AG04450 (cell line): ENCODE results near the gene TBXA2R. TPM values are rescaled to one million over a fixed set of nuclear protein-coding genes. Genes with fewer than 3 reads are reported as not detected.

Source experiments
- CTCF ChIA-PET: fragments of 300-600, 350-600 bp; formaldehyde crosslinking; extraction: SDS; loops from one replicate; lab custom pipeline; 2022; ENCODE audit warnings: antibody characterized with exemption, inconsistent platforms; lab: Charles Lee
- POLR2A ChIA-PET: fragments of 350-600 bp; formaldehyde crosslinking; extraction: SDS; loops from one replicate; lab custom pipeline; 2021; ENCODE audit warnings: antibody characterized with exemption, inconsistent platforms; lab: Yijun Ruan, JAX
- DNase-seq: peaks from one replicate; pipeline ENCODE4 v3.0.0-alpha.2; 2011; ENCODE audit warnings: low read depth, low spot score
- H3K27ac ChIP-seq: one replicate; pipeline ENCODE4 v1.5.1; 2012; ENCODE audit warnings: low read depth, low read length, control low read depth
- H3K27me3 ChIP-seq: one replicate; pipeline ENCODE4 v1.6.0; 2012; ENCODE audit warnings: low read length; ENCODE audit not compliant: control insufficient read depth, insufficient read depth
- H3K4me3 ChIP-seq: 2 replicates; pipeline ENCODE4 v1.5.1; 2011; ENCODE audit warnings: mild to moderate bottlenecking, low read depth, low read length, control low read depth
- H3K9me3 ChIP-seq: 2 replicates; pipeline ENCODE4 v1.5.1; 2012; ENCODE audit warnings: low read length; ENCODE audit not compliant: control insufficient read depth, insufficient read depth
- polyA plus RNA-seq: library from polyadenylated mRNA; depleted of rRNA; stranded (reverse); fragments of >200 nt; gene quantifications from 2 replicates; pipeline ENCODE4 v1.2.3, GENCODE V29; 2011
- TF ChIP-seq, protein P1 (sequence below): IDR thresholded peaks from 2 replicates; pipeline ENCODE4 v1.5.1; 2011; ENCODE audit warnings: low read depth, low read length, control low read depth, inconsistent platforms

The TBXA2R gene
- polyA plus RNA-seq, 1 experiment = 0.84 TPM

DNA sequence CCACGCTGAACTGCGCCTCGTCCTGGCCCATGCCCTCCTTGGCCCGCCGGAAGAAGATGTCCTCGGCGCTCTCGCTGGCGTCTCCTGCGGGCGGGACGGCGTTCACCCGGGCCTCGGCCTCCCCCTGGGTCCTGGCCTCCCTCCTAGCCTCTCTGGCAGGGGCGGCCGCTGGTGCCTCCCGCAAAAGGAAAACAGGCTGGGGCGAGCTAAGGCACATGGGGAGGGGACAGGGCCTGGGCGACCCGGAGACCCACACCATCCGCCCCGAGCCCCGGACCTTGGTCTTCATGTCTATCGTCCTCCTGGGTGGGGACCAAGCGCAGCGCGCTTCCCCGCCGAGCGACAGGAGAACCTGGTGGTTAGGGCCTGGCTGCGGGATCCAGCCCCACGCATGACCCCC, 5.7 kb upstream of the TBXA2R start:
- H3K4me3 ChIP-seq = no peak overlapping the region
- ChIA-PET POLR2A (no interaction called here), CTCF (interaction anchor here (1.0 kb wide), 1 partner anchor 375 kb away, joined by 16 read pairs; no protein-coding TSS in a partner anchor)
- H3K27me3 ChIP-seq = no peaks in the 10 kb centered on the region
- DNase-seq = no peak
- H3K9me3 ChIP-seq = peaks cover 25% of the 10 kb centered on the region; the same call in 1 of the 2 replicates
- TF ChIP-seq, protein P1, sequence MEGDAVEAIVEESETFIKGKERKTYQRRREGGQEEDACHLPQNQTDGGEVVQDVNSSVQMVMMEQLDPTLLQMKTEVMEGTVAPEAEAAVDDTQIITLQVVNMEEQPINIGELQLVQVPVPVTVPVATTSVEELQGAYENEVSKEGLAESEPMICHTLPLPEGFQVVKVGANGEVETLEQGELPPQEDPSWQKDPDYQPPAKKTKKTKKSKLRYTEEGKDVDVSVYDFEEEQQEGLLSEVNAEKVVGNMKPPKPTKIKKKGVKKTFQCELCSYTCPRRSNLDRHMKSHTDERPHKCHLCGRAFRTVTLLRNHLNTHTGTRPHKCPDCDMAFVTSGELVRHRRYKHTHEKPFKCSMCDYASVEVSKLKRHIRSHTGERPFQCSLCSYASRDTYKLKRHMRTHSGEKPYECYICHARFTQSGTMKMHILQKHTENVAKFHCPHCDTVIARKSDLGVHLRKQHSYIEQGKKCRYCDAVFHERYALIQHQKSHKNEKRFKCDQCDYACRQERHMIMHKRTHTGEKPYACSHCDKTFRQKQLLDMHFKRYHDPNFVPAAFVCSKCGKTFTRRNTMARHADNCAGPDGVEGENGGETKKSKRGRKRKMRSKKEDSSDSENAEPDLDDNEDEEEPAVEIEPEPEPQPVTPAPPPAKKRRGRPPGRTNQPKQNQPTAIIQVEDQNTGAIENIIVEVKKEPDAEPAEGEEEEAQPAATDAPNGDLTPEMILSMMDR = no peak
- H3K27ac ChIP-seq = no peak overlapping the region

DNA sequence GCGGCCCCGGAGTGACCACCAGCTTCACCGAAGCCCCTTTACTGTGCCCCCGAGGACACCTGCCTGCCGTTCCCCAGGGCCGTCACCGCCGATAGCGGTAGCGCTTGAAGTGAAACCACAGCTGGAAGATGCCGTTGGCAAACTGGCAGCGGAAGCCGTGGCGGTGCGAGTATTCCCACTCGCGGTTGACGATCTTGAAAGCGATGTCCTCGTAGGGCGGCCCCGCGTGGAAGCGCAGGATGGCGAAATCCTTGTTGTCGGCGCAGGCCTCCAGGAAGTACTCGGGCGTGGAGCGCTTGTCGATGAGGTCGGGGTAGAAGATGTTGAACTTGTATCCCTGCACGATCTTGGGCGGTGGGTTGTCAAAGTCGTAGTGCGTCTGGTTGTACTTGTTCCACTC, 5.2 kb upstream of the TBXA2R start:
- Histone ChIP-seq H3K27me3 (no peaks in the 10 kb centered on the region), H3K9me3 (peaks cover 25% of the 10 kb centered on the region; the same call in 1 of the 2 replicates), H3K4me3 (no peak overlapping the region), H3K27ac (no peak overlapping the region)
- ChIA-PET CTCF (no interaction called here), POLR2A (no interaction called here)
- DNase-seq = no peak
- TF ChIP-seq, protein P1 = no peak

DNA sequence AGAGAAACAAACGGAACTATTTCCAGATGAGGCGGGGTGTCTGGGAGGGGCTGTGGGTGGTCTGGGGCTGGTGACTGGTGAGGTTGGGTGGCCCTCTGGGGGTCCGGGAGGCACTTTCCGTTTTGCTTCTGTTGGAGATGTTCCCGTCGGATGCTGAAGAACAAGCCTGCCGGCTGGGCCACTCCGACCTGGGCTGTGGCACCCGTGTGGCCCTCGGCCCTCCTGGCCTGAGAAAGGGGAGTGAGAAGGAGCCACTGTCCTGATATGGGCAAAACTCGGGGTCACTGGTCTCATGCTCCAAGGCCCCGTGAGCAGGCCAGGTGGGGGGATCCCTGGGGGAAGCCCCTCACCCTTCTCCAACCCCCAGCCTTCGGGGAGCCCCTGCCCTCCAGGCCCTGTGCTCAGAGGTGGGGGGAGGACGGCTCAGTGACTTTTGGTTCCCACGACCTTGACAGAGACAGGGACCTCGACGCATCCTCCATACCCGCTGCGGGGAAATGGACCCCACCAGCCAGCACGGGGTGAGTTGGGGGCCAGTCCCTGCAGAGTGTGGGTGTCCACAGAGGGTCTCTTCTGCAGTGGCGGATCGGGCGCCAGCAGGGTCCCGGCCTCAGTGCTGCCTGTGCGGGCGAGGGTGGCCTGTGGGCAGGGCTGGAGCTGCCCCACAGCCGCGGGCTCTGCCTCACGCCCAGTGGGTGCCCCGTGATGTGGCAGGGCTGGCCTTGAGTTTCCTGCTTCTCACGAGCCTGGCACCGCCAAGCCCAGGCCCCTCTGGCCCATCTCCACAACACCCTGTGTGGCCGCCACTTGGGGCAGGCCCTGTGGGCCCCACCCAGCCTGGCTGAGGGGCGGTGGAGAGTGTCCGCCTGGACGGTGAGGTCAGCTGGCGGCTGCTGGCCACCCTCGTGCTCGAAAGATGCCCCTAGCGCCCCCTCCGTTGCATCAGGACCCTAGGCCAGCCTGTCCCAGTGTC, 4.4 kb upstream of the TBXA2R start:
- CTCF ChIA-PET = no interaction called here
- Histone ChIP-seq H3K4me3 (no peak overlapping the region), H3K27me3 (no peaks in the 10 kb centered on the region), H3K9me3 (peaks cover 25% of the 10 kb centered on the region; the same call in 1 of the 2 replicates), H3K27ac (no peak overlapping the region)
- POLR2A ChIA-PET = no interaction called here
- TF ChIP-seq, protein P1 = no peak
- no peak for DNase-seq

DNA sequence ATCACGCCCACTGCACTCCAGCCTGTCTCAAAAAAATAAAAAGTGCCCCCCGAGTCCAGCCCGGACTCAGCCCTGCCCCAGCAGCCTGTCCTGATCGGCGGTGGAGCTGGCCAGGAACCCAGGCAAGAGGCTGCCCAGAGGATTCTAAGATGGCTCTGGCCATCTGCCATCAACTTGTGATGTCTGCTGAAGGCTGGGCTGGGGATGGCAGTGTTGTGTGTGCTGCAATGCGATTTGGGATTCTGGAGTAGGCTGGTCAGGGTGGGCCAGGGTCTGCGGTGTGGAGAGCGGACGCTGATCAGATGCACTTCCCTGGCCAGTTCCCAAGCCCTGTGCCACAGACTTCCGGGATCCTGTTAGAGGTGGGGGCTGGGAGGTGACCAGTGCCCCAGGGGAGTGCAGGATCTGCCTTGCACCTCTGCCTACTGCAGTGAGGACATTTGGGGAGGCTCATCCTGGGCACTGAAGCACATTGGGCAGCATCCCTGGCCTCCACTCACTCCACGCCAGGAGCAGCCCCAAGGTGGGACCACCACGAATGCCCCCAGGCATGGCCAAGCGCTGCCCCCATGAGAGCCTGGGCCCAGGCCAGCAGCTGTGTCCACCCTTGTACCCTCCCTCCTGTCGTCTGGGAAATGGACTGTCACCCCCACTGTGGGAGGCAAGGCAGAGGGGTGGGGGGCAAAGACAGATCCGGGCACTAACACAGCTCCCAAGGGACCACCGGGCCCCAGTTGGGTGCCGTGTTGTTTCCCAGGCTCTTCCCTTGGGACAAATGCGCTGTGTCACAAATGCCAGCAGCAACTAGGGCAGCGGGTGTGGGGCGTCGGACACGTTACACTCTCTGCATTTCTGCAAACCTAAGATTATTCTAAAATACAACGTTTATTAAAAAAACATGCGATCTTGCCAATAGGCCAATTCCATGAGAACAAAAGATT, 3.4 kb upstream of the TBXA2R start:
- peaks cover 25% of the 10 kb centered on the region; the same call in 1 of the 2 replicates for H3K9me3 ChIP-seq
- ChIA-PET POLR2A (no interaction called here), CTCF (no interaction called here)
- no peak overlapping the region for H3K4me3 ChIP-seq
- H3K27me3 ChIP-seq = no peaks in the 10 kb centered on the region
- no peak overlapping the region for H3K27ac ChIP-seq
- DNase-seq = no peak
- TF ChIP-seq, protein P1 = no peak
